AG10803 (cell line): ENCODE measurements around the gene GRIK2.

ENCODE experiments used
- DNase-seq: peaks from one replicate; pipeline ENCODE4 v3.0.0; 2010; ENCODE audit warnings: low read depth
- H3K4me3 ChIP-seq: 2 replicates; pipeline ENCODE4 v1.5.1; 2011; ENCODE audit warnings: mild to moderate bottlenecking, low read length, control low read depth
- CTCF ChIP-seq: conservative IDR thresholded peaks from 2 replicates; pipeline ENCODE4 v1.5.1; 2011; ENCODE audit warnings: mild to moderate bottlenecking, low read length, control low read depth, inconsistent platforms

GRIK2 gene

GRCh38 chr6:101776919-101777350 is 383.4 kb downstream of the GRIK2 start:
- no peak for DNase-seq
- no peak for TF ChIP-seq CTCF
- no peak overlapping the region for H3K4me3 ChIP-seq

GRCh38 chr6:101777646-101778045 is 384.1 kb downstream of the GRIK2 start:
- no peak for DNase-seq
- no peak overlapping the region for H3K4me3 ChIP-seq
- TF ChIP-seq CTCF, result no peak

DNA sequence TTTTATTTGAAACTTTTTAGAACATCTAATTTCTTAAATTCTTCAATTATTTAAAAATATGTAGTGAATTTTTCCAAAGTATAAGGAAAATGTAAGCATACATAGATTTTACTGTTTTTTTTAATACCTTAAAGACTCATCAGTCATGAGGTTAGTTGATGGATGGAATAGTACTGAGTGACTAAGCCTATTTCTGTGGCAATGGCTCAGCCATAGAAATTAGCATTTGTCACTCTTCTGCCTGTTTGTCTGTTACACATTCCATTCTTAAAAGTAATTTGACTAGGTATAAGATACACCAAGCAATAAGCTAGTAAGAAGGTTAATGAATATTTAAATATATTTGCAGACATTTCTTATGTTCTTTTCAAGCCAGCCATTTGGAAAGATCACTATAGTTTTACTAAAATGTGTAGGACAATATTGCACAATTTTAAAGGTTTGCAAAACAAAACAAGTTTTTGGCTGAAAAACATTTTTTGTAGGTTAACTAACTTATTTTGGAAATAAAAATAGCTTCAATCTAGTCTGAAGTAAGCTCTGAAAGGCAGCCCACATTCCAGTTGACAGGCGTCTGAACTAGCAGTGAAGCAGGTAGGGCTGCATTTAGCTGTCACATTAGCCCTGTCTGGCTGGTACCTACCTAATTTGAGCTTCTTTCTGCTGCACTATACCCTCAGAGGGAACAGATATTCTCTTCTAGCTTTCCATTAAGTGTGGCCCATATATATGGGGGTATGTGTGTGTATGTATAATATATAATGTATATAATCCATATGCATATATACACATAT is 385.7 kb downstream of the GRIK2 start:
- TF ChIP-seq CTCF, result no peak

DNA sequence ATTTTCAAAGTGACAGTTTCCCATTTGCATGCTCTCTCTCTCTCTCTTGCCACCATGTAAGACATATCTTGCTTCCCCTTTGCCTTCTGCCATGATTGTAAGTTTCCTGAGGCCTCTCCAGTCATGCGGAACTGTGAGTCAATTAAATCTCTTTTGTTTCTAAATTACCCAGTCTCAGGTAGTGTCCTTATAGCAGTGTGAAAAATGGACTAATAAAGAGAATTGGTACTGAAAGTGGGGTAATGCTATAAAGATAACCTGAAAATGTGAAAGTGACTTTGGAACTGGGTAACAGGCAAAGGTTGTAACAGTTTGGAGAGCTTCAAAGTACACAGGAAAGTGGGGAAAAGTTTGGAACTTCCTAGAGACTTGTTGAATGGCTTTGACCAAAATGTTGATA is 389.8 kb downstream of the GRIK2 start:
- TF ChIP-seq CTCF, result no peak
- no peak for DNase-seq
- no peak overlapping the region for H3K4me3 ChIP-seq

More for the DNA sequence above, 385.7 kb downstream of the GRIK2 start:
- DNase-seq, result peak; percentile 47
- H3K4me3 ChIP-seq, result no peak overlapping the region

DNA sequence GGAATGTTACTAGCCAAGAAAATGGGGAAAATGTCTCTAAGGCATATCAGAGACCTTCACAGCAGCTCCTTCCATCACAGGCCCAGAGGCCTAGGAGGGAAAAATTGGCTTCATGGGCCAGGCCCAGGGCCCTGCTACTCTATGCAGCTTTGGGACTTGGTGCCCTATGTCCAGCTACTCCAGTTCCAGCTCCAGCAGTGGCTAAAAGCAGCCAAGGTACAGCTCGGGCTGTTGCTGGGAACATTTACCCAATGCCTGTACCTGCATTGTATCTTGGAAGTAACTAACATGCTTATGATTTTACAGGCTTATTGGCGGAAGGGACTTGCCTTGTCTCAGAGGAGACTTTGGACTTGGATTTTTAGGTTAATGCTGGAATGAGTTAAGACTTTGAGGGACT is 390.6 kb downstream of the GRIK2 start:
- no peak for DNase-seq

GRCh38 chr6:101799531-101799930 is 406.0 kb downstream of the GRIK2 start:
- no peak overlapping the region for H3K4me3 ChIP-seq
- no peak for TF ChIP-seq CTCF
- DNase-seq, result no peak

More for the DNA sequence above, 390.6 kb downstream of the GRIK2 start:
- no peak for TF ChIP-seq CTCF
- H3K4me3 ChIP-seq, result no peak overlapping the region

GRCh38 chr6:101800598-101800997 is 407.1 kb downstream of the GRIK2 start:
- no peak overlapping the region for H3K4me3 ChIP-seq
- DNase-seq, result no peak
- TF ChIP-seq CTCF, result no peak
